ENCODE data around the gene C11orf54.

GRCh38 chr11:93767018-93767417, 25.5 kb downstream of the C11orf54 start:
- TF ChIP-seq POLR2A (IDR thresholded peaks at IDR 0.05; ENCODE audit: low read length) (no peak), GATA1 (IDR thresholded peaks at IDR 0.05; ENCODE audit: low read depth, low read length) (no peak)

Measured in erythroblast (primary cell).